Sigmoid colon (tissue), 4 donors: ENCODE data around the gene TPO.

ENCODE experiments used
- CTCF ChIP-seq, 4 experiments: fragments of 450-650 bp in 3 of 4; fragments of 200-600 bp in 1 of 4; IDR thresholded peaks; one replicate each; pipeline ENCODE4 v1.5.1; 2016 to 2019; ENCODE audit warnings: antibody characterized with exemption in 4 of 4, mild to moderate bottlenecking in 3 of 4, moderate library complexity in 2 of 4
- EP300 ChIP-seq, 4 donors: sonication (generic); formaldehyde crosslinking; IDR thresholded peaks; one replicate each; pipeline ENCODE4 v1.6.1; 2017; ENCODE audit warnings: antibody characterized with exemption in 4 of 4
- POLR2A ChIP-seq, 2 donors: fragments of 450-650 bp; IDR thresholded peaks; one replicate each; pipeline ENCODE4 v1.6.1; 2016; ENCODE audit warnings: antibody characterized with exemption in 2 of 2, mild to moderate bottlenecking in 2 of 2, moderate library complexity in 2 of 2

GRCh38 chr2:1550658-1551316 is 137.5 kb downstream of the TPO start:
- TF ChIP-seq CTCF (IDR thresholded peaks at IDR 0.05) (peak; percentile 44 to 98 (median 72)), POLR2A (IDR thresholded peaks at IDR 0.05) (no peak), EP300 (IDR thresholded peaks at IDR 0.05) (no peak)
